Spinal cord (tissue), 10 donors: ENCODE results near the gene CORO1C. TPM values are rescaled to one million over a fixed set of nuclear protein-coding genes. Genes with fewer than 3 reads are reported as not detected.

ENCODE experiments used
- DNase-seq, 6 donors: peaks; one replicate each; pipeline versions ENCODE4 v3.0.0 to v3.0.0-alpha.2; 2013 to 2015; ENCODE audit warnings: low spot score in 6 of 6, low read depth in 4 of 6
- H3K27ac ChIP-seq: one replicate; pipeline ENCODE4 v1.5.1; 2013; ENCODE audit warnings: low read depth, low read length, control low read depth
- H3K27me3 ChIP-seq: one replicate; pipeline ENCODE4 v1.6.1; 2013; ENCODE audit warnings: low read length; ENCODE audit not compliant: control insufficient read depth, insufficient read depth
- H3K36me3 ChIP-seq: one replicate; pipeline ENCODE4 v1.6.1; 2013; ENCODE audit warnings: low read length; ENCODE audit not compliant: control insufficient read depth, insufficient read depth
- H3K4me1 ChIP-seq: one replicate; pipeline ENCODE4 v1.6.1; 2013; ENCODE audit warnings: low read length; ENCODE audit not compliant: control insufficient read depth, insufficient read depth
- H3K4me3 ChIP-seq: one replicate; pipeline ENCODE4 v1.5.1; 2013; ENCODE audit warnings: low read depth, low read length, control low read depth
- H3K9me3 ChIP-seq: one replicate; pipeline ENCODE4 v1.6.1; 2013; ENCODE audit warnings: low read length; ENCODE audit not compliant: control insufficient read depth, insufficient read depth
- WGBS: methylation state at CpG from one replicate; pipeline ENCODE4 v1.1.5; 2013; ENCODE audit warnings: missing lambda C conversion rate; ENCODE audit not compliant: insufficient coverage; 5-methylcytosine and 5-hydroxymethylcytosine counted together
- polyA plus RNA-seq, 2 donors: library from polyadenylated mRNA; unstranded; fragments of 120-200 nt; gene quantifications; one replicate each; pipeline ENCODE4 v1.2.1, GENCODE V29; 2013; ENCODE audit not compliant: insufficient read length in 2 of 2
- total RNA-seq, 2 donors: library from RNA; depleted of rRNA in 1 of 2; stranded (reverse); fragments of 120-200 nt in 1 of 2; fragments of >200 nt in 1 of 2; gene quantifications; one replicate each; pipeline versions ENCODE4 v1.2.3 to v1.2.4, GENCODE V29; 2013 to 2014
- donor health status: healthy.

The CORO1C gene
- total and polyA plus RNA-seq, 4 donors: 66.1 to 133 (median 89.6) TPM

- no peak overlapping the region for H3K4me3 ChIP-seq
- peaks cover 5% of the 10 kb centered on the region for H3K4me1 ChIP-seq
- H3K9me3 ChIP-seq: no peaks in the 10 kb centered on the region
- H3K36me3 ChIP-seq: no peaks in the 10 kb centered on the region
- no peak overlapping the region for H3K27ac ChIP-seq
- DNase-seq: no peak
- no peaks in the 10 kb centered on the region for H3K27me3 ChIP-seq
- no CpG with 5 or more reads among the region's 5 CpGs for WGBS
Observed at GRCh38 chr12:108720757-108721514, 10.4 kb downstream of the CORO1C start.

DNA sequence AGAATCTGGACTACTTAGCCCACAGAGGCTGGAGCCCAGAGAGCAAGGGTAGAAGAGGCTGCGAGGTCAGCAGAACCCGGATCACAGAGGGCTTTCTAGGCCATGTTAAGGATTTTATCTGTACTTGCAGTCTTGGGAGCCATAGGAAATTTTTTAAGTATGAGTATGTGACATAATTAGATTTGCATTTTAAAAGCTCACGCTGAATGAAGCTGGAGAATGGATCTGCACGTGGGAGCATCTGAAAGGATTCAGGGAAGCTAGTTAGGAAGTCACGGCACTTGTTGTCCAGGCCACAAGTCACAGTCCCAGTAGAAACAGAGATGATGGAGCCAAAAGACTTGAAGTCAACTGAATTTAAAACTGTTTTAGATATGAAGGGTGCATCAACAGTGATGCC lies 14.1 kb downstream of the CORO1C start:
- WGBS: 89% methylated on average over 5 of the region's 5 CpGs
- H3K9me3 ChIP-seq: no peaks in the 10 kb centered on the region
- H3K4me1 ChIP-seq: peaks cover 6% of the 10 kb centered on the region
- H3K4me3 ChIP-seq: no peak overlapping the region
- no peak for DNase-seq
- no peak overlapping the region for H3K27ac ChIP-seq
- no peaks in the 10 kb centered on the region for H3K27me3 ChIP-seq
- H3K36me3 ChIP-seq: no peaks in the 10 kb centered on the region

GRCh38 chr12:108714866-108715265 lies 16.5 kb downstream of the CORO1C start:
- no peak overlapping the region for H3K4me3 ChIP-seq
- WGBS: 90% methylated on average over 4 of the region's 5 CpGs
- DNase-seq: no peak
- no peaks in the 10 kb centered on the region for H3K27me3 ChIP-seq
- H3K27ac ChIP-seq: no peak overlapping the region
- no peaks in the 10 kb centered on the region for H3K36me3 ChIP-seq
- no peaks in the 10 kb centered on the region for H3K9me3 ChIP-seq
- H3K4me1 ChIP-seq: peaks cover 9% of the 10 kb centered on the region

DNA sequence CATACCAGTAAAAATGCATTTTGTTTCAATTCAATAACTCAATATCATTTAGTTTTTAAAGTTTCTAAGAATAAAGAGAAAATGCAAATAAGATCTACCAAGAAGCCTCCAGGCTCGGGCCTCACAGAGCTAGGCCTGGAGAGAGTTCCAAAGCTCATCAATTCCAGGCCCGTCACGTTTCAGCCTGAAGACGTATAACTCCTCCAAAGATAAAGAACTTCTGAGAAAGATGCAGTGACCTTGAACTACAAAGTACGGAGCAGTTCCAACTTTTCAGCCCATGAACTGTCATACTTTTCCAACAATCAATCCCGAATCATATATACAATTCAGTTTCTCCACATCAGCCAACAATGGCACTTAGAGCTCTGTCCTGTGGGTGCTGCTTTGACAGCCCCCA lies 17.8 kb downstream of the CORO1C start:
- WGBS: 62% methylated on average over 6 of the region's 6 CpGs
- Histone ChIP-seq H3K4me1 (peaks cover 9% of the 10 kb centered on the region), H3K27me3 (no peaks in the 10 kb centered on the region), H3K9me3 (no peaks in the 10 kb centered on the region), H3K27ac (no peak overlapping the region), H3K36me3 (no peaks in the 10 kb centered on the region), H3K4me3 (no peak overlapping the region)
- DNase-seq: no peak

GRCh38 chr12:108712925-108713203 lies 18.5 kb downstream of the CORO1C start:
- no peak overlapping the region for H3K27ac ChIP-seq
- H3K4me3 ChIP-seq: no peak overlapping the region

GRCh38 chr12:108712165-108712924 lies 19.0 kb downstream of the CORO1C start:
- WGBS: 88% methylated on average over 5 of the region's 12 CpGs
- Histone ChIP-seq H3K36me3 (no peaks in the 10 kb centered on the region), H3K4me3 (no peak overlapping the region), H3K27me3 (no peaks in the 10 kb centered on the region), H3K4me1 (peaks cover 9% of the 10 kb centered on the region), H3K27ac (no peak overlapping the region), H3K9me3 (no peaks in the 10 kb centered on the region)
- DNase-seq: no peak

More at GRCh38 chr12:108712925-108713203, 18.5 kb downstream of the CORO1C start:
- Histone ChIP-seq H3K9me3 (no peaks in the 10 kb centered on the region), H3K27me3 (no peaks in the 10 kb centered on the region), H3K4me1 (peaks cover 9% of the 10 kb centered on the region), H3K36me3 (no peaks in the 10 kb centered on the region)
- no peak for DNase-seq
- no CpG with 5 or more reads among the region's 2 CpGs for WGBS

DNA sequence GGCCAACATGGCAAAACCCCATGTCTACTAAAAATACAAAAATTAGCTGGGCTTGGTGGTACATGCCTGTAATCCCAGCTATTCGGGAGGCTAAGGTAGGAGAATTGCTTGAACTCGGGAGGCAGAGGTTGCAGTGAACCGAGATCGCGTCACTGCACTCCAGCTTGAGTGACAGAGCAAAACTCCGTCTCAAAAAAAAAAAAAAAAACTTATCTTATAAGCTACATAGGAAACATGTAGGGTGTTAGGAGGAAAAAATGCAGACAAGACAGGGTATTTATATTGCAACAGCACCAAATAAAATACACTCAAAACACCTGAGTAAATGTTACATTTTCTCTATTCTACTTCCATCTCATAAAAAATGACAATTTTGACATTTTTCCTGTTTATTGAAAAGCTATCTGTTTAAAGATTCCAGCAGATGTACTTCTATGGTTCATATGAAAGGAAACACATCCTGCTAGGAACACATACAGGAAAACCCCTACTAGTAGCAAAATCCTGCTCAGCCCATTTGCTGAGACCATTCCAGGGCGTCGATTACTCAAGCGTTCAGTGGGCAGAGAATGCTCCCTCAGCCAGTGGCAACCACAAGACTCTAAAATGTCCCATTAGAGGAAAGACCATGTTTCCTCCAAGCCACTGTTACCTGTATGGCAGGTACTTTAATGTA lies 19.7 kb downstream of the CORO1C start:
- no peaks in the 10 kb centered on the region for H3K9me3 ChIP-seq
- no CpG with 5 or more reads among the region's 9 CpGs for WGBS
- H3K27ac ChIP-seq: no peak overlapping the region
- no peaks in the 10 kb centered on the region for H3K36me3 ChIP-seq
- H3K27me3 ChIP-seq: no peaks in the 10 kb centered on the region
- peaks cover 9% of the 10 kb centered on the region for H3K4me1 ChIP-seq
- H3K4me3 ChIP-seq: no peak overlapping the region
- DNase-seq: no peak

DNA sequence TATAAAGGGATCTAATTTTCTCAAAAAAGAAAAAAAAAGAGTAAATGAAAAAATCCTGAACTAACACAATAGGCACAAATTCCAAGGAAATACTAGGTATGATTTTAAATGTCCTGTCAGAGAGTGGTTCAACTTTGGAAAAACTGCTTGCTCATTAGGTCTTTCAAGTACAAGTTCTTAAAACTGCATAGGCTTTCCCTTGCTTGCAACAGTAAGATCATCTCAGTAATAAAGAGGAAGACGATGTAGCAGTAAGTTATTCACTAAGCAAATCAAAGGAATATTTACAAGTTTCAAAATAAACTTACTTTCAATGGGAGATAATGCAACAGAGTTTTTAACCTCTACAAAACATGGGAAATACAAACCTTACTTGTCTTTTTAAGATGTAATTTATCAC lies 21.6 kb downstream of the CORO1C start:
- DNase-seq: no peak
- peaks cover 9% of the 10 kb centered on the region for H3K4me1 ChIP-seq
- no peak overlapping the region for H3K27ac ChIP-seq
- H3K4me3 ChIP-seq: no peak overlapping the region
- H3K27me3 ChIP-seq: no peaks in the 10 kb centered on the region
- H3K36me3 ChIP-seq: no peaks in the 10 kb centered on the region
- no peaks in the 10 kb centered on the region for H3K9me3 ChIP-seq
- no CpG with 5 or more reads among the region's 1 CpG for WGBS

GRCh38 chr12:108704527-108704926 lies 26.8 kb downstream of the CORO1C start:
- peaks cover 2% of the 10 kb centered on the region for H3K36me3 ChIP-seq
- no peak overlapping the region for H3K27ac ChIP-seq
- H3K27me3 ChIP-seq: no peaks in the 10 kb centered on the region
- H3K4me3 ChIP-seq: no peak overlapping the region
- H3K9me3 ChIP-seq: no peaks in the 10 kb centered on the region
- WGBS: 62% methylated on average over 2 of the region's 5 CpGs
- DNase-seq: no peak
- peaks cover 13% of the 10 kb centered on the region for H3K4me1 ChIP-seq
